CD4-positive, alpha-beta T cell treated with Interleukin-4 for 1 hour (primary cell): ENCODE data around the gene RALGAPB.
"Not testable (repeated sequence)": the region's sequence is repeated elsewhere in the genome, so short reads cannot be mapped to it uniquely, and the experiment has no call there.

Experiments
- DNase-seq, 2 donors: peaks; one replicate each; pipeline ENCODE4 v3.0.0-alpha.2; 2020 to 2022

The RALGAPB gene

GRCh38 chr20:38499366-38499765 lies 26.7 kb downstream of the RALGAPB start:
- DNase-seq: no peak

GRCh38 chr20:38501858-38502436 lies 29.3 kb downstream of the RALGAPB start:
- DNase-seq: no peak

- DNase-seq: no peak
Measured at GRCh38 chr20:38504368-38505090, 31.9 kb downstream of the RALGAPB start.

GRCh38 chr20:38505091-38505455 lies 32.4 kb downstream of the RALGAPB start:
- DNase-seq: no peak

- DNase-seq: not testable (repeated sequence)
Measured at GRCh38 chr20:38511726-38512125, 39.1 kb downstream of the RALGAPB start.

GRCh38 chr20:38514185-38514584 lies 41.5 kb downstream of the RALGAPB start:
- no peak for DNase-seq

GRCh38 chr20:38514947-38515346 lies 42.3 kb downstream of the RALGAPB start:
- DNase-seq: no peak

- no peak for DNase-seq
Measured at GRCh38 chr20:38515631-38516030, 43.0 kb downstream of the RALGAPB start.

GRCh38 chr20:38519426-38519825 lies 46.8 kb downstream of the RALGAPB start:
- no peak for DNase-seq

GRCh38 chr20:38520261-38520660 lies 47.6 kb downstream of the RALGAPB start:
- no peak for DNase-seq

GRCh38 chr20:38523697-38524096 lies 51.1 kb downstream of the RALGAPB start:
- DNase-seq: no peak

GRCh38 chr20:38528167-38528566 lies 55.5 kb downstream of the RALGAPB start:
- DNase-seq: no peak

- no peak for DNase-seq
Measured at GRCh38 chr20:38531021-38531420, 58.4 kb downstream of the RALGAPB start.

GRCh38 chr20:38534756-38535155 lies 62.1 kb downstream of the RALGAPB start:
- no peak for DNase-seq

GRCh38 chr20:38536310-38536709 lies 63.7 kb downstream of the RALGAPB start:
- no peak for DNase-seq

- no peak for DNase-seq
Measured at GRCh38 chr20:38537176-38537575, 64.5 kb downstream of the RALGAPB start.

- no peak for DNase-seq
Measured at GRCh38 chr20:38538789-38539188, 66.1 kb downstream of the RALGAPB start.

- DNase-seq: no peak
Measured at GRCh38 chr20:38543014-38543906, 70.6 kb downstream of the RALGAPB start.

- no peak for DNase-seq
Measured at GRCh38 chr20:38545771-38546170, 73.1 kb downstream of the RALGAPB start.

- no peak for DNase-seq
Measured at GRCh38 chr20:38547288-38548085, 74.8 kb downstream of the RALGAPB start.

GRCh38 chr20:38548356-38549083 lies 75.9 kb downstream of the RALGAPB start:
- DNase-seq: no peak

GRCh38 chr20:38550274-38550673 lies 77.6 kb downstream of the RALGAPB start:
- DNase-seq: no peak
